ENCODE results near the gene AEBP1.

Gene AEBP1

GRCh38 chr7:44103923-44104859 lies at the start of gene AEBP1:
AEBP1 (plus strand) TSS chr7:44104345; CDS start chr7:44104666, 321 bp downstream.
- DNase-seq, result no peak

- DNase-seq, result no peak
These were observed 47.5 kb upstream of the AEBP1 start for GRCh38 chr7:44056681-44057080.

- no peak for DNase-seq
These were observed 46.8 kb upstream of the AEBP1 start for GRCh38 chr7:44057181-44057848.

- no peak for DNase-seq
These were observed 46.0 kb upstream of the AEBP1 start for GRCh38 chr7:44057849-44058758.

- no peak for DNase-seq
These were observed 45.4 kb upstream of the AEBP1 start for GRCh38 chr7:44058759-44059218.

- DNase-seq, result no peak
These were observed 44.7 kb upstream of the AEBP1 start for GRCh38 chr7:44059219-44060090.

GRCh38 chr7:44060091-44060947 lies 43.8 kb upstream of the AEBP1 start:
- no peak for DNase-seq

- no peak for DNase-seq
These were observed 43.0 kb upstream of the AEBP1 start for GRCh38 chr7:44060948-44061644.

GRCh38 chr7:44061645-44062179 lies 42.4 kb upstream of the AEBP1 start:
- DNase-seq, result no peak

- DNase-seq, result no peak
These were observed 41.8 kb upstream of the AEBP1 start for GRCh38 chr7:44062180-44062902.

- DNase-seq, result no peak
These were observed 41.2 kb upstream of the AEBP1 start for GRCh38 chr7:44062903-44063295.

GRCh38 chr7:44063547-44063893 lies 40.6 kb upstream of the AEBP1 start:
- DNase-seq, result no peak

- no peak for DNase-seq
These were observed 40.1 kb upstream of the AEBP1 start for GRCh38 chr7:44063894-44064651.

GRCh38 chr7:44064791-44065430 lies 39.2 kb upstream of the AEBP1 start:
- no peak for DNase-seq

- DNase-seq, result no peak
These were observed 38.6 kb upstream of the AEBP1 start, which contains the start of gene PGAM2 for GRCh38 chr7:44065431-44066110. PGAM2 (minus strand) TSS chr7:44065567; CDS start chr7:44065529, 38 bp downstream.

GRCh38 chr7:44066111-44066460 lies 38.1 kb upstream of the AEBP1 start:
- DNase-seq, result no peak

- no peak for DNase-seq
These were observed 37.6 kb upstream of the AEBP1 start for GRCh38 chr7:44066494-44067063.
